ENCODE data around the gene ERICH4. TPM values are rescaled to one million over a fixed set of nuclear protein-coding genes. Genes with fewer than 3 reads are reported as not detected.

Gene ERICH4
- total and polyA plus RNA-seq, 2 of the 4 experiments (the other 2 are of a cell fraction) = not detected

DNA sequence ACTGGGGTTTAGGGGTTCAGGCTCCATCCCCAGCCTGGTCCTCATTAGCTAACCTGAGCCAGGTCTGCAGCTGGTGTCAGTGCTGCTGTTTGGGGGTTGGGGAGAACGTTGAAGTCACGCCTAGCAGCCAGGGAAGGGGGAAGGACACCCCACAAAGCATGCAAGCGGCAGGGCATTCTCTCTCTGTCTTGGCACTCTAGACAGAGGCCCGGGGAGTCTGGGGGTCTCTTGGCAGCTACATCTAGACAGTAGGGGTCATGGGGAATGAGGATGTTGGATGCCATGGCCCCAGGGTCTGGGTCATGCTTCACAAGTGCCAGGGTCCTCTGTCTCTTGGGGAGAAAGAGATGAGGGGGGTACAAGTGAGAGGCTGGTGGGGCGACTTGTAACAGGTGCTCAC is 2.6 kb downstream of the ERICH4 start:
- Histone ChIP-seq H4K8ac (ENCODE audit: low read depth in 2 of 2, low read length in 2 of 2) (no peak overlapping the region), H3K4me2 (ENCODE audit: low read depth, low read length) (no peak overlapping the region), H2BK20ac (ENCODE audit: low read depth, low read length) (no peak overlapping the region), H3K27ac (ENCODE audit: insufficient read depth, low read length) (no peak overlapping the region), H3K56ac (ENCODE audit: extremely low read depth, insufficient read depth, low read length) (no peak overlapping the region), H3K9ac (ENCODE audit: low read depth, low read length) (no peak overlapping the region), H3K18ac (ENCODE audit: low read depth, low read length) (no peak overlapping the region), H3K27me3 (ENCODE audit: control insufficient read depth, insufficient read depth, low read length) (peaks cover 3% of the 10 kb centered on the region), H3K23ac (ENCODE audit: low read depth, low read length) (no peak overlapping the region), H3K36me3 (ENCODE audit: control insufficient read depth, insufficient read depth, low read length) (no peaks in the 10 kb centered on the region), H3K79me1 (ENCODE audit: low read depth in 1 of 2, low read length in 2 of 2) (no peaks in the 10 kb centered on the region), H3K4me3 (ENCODE audit: insufficient read depth, low read depth, low read length) (no peak overlapping the region), H4K5ac (ENCODE audit: low read depth, low read length) (no peak overlapping the region), H3K14ac (replicated peaks; ENCODE audit: low read depth, low read length) (no peak overlapping the region), H2BK15ac (ENCODE audit: low read depth, low read length) (no peak overlapping the region), H3K4me1 (ENCODE audit: control insufficient read depth, insufficient read depth, low read length) (no peaks in the 10 kb centered on the region), H4K20me1 (ENCODE audit: insufficient read depth, low read length) (no peaks in the 10 kb centered on the region), H2BK5ac (ENCODE audit: low read depth, low read length, poor library complexity, severe bottlenecking) (no peak overlapping the region), H4K91ac (ENCODE audit: insufficient read depth, low read depth, low read length) (no peak overlapping the region), H2AK9ac (replicated peaks; ENCODE audit: low read depth, low read length, poor library complexity) (no peak overlapping the region), H3K4ac (ENCODE audit: low read depth, low read length) (no peak overlapping the region), H3K9me3 (ENCODE audit: control insufficient read depth, insufficient read depth, low read length) (no peaks in the 10 kb centered on the region), H3K9me1 (ENCODE audit: insufficient read depth, low read length) (no peaks in the 10 kb centered on the region), H2AFZ (replicated peaks; ENCODE audit: low read length, poor library complexity) (no peak overlapping the region), H2AK5ac (ENCODE audit: low read depth, low read length) (no peak overlapping the region), H2BK120ac (ENCODE audit: low read depth, low read length) (no peak overlapping the region)
- CTCF ChIA-PET = no interaction called here
- BruUV-seq (replicated peaks) = no TSS peak
- in situ Hi-C loops (cut with MboI; ENCODE audit: low sequenced_read_pairs) (no loop called here), intact Hi-C loops (cut with micrococcal nuclease) (no loop called here), dilution Hi-C loops (cut with HindIII; ENCODE audit: low sequenced_read_pairs, unreplicated experiment) (no loop called here)
- ATAC-seq (ENCODE audit: low read depth) = no peak
- WGBS, 2 experiments (ENCODE audit: extremely low coverage in 2 of 2, insufficient read length in 1 of 2) = no CpG with 5 or more reads among the region's 5 CpGs
- POLR2A ChIA-PET (ENCODE audit: unreplicated experiment) = no interaction called here
- no peak for DNase-seq
- TF ChIP-seq NFE2L2 (IDR thresholded peaks at IDR 0.05; ENCODE audit: low read depth, low read length) (no peak), SMC3 (IDR thresholded peaks at IDR 0.05; ENCODE audit: low read depth, low read length) (no peak), CTCF (conservative IDR thresholded peaks at IDR 0.05; ENCODE audit: low read depth, low read length) (no peak), MXI1 (IDR thresholded peaks at IDR 0.05; ENCODE audit: borderline replicate concordance, low read depth, low read length) (no peak), CHD1 (IDR thresholded peaks at IDR 0.05; ENCODE audit: low read depth, low read length) (no peak), FOS (IDR thresholded peaks at IDR 0.05; ENCODE audit: low read depth, low read length) (no peak), MAZ (IDR thresholded peaks at IDR 0.05; ENCODE audit: borderline replicate concordance, low read depth, low read length) (no peak), CEBPB (IDR thresholded peaks at IDR 0.05; ENCODE audit: low read depth, low read length) (no peak), RAD21 (IDR thresholded peaks at IDR 0.05; ENCODE audit: low read length) (no peak), RFX5 (IDR thresholded peaks at IDR 0.05; ENCODE audit: low read depth, low read length) (no peak), BHLHE40 (IDR thresholded peaks at IDR 0.05; ENCODE audit: low read depth, low read length) (no peak), RCOR1 (IDR thresholded peaks at IDR 0.05; ENCODE audit: insufficient replicate concordance, low read length) (no peak), MAFK (IDR thresholded peaks at IDR 0.05; ENCODE audit: low read depth, low read length) (no peak), POLR2A (IDR thresholded peaks at IDR 0.05; ENCODE audit: low read depth, low read length) (no peak)
- TF ChIP-seq, protein P1, sequence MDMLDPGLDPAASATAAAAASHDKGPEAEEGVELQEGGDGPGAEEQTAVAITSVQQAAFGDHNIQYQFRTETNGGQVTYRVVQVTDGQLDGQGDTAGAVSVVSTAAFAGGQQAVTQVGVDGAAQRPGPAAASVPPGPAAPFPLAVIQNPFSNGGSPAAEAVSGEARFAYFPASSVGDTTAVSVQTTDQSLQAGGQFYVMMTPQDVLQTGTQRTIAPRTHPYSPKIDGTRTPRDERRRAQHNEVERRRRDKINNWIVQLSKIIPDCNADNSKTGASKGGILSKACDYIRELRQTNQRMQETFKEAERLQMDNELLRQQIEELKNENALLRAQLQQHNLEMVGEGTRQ (IDR thresholded peaks at IDR 0.05; ENCODE audit: low read depth, low read length) = no peak
- TF ChIP-seq, protein P2, sequence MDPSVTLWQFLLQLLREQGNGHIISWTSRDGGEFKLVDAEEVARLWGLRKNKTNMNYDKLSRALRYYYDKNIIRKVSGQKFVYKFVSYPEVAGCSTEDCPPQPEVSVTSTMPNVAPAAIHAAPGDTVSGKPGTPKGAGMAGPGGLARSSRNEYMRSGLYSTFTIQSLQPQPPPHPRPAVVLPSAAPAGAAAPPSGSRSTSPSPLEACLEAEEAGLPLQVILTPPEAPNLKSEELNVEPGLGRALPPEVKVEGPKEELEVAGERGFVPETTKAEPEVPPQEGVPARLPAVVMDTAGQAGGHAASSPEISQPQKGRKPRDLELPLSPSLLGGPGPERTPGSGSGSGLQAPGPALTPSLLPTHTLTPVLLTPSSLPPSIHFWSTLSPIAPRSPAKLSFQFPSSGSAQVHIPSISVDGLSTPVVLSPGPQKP (IDR thresholded peaks at IDR 0.05; ENCODE audit: borderline replicate concordance, low read depth, low read length) = no peak
